ENCODE results near the gene PTPRN2.
"Not testable (repeated sequence)": the region's sequence is repeated elsewhere in the genome, so short reads cannot be mapped to it uniquely, and the experiment has no call there.

PTPRN2 gene

GRCh38 chr7:158053183-158053915, 534.3 kb downstream of the PTPRN2 start:
- no peak for DNase-seq

GRCh38 chr7:158052381-158053060, 535.1 kb downstream of the PTPRN2 start:
- DNase-seq: no peak

DNA sequence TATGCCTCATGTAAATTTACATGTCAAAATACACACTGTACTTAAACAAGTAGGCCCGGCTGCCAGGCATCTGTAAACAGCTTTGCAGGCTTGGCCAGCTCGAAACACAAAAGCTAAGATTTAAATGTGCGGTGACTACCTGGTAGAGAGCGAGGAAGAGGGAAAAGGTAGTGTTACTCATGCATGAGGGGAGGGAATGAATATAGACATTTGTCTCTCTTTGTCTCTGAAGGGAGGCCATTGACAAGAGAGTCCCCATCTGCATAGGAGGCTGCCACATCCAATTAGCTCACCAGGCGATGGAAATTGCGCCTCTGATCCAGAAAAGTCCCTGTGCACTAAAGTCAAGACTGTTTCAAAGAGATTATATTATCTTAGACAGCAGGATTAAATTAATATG, 535.8 kb downstream of the PTPRN2 start:
- DNase-seq: no peak

- DNase-seq: no peak
Observed at GRCh38 chr7:158050978-158051651, 536.5 kb downstream of the PTPRN2 start.

DNA sequence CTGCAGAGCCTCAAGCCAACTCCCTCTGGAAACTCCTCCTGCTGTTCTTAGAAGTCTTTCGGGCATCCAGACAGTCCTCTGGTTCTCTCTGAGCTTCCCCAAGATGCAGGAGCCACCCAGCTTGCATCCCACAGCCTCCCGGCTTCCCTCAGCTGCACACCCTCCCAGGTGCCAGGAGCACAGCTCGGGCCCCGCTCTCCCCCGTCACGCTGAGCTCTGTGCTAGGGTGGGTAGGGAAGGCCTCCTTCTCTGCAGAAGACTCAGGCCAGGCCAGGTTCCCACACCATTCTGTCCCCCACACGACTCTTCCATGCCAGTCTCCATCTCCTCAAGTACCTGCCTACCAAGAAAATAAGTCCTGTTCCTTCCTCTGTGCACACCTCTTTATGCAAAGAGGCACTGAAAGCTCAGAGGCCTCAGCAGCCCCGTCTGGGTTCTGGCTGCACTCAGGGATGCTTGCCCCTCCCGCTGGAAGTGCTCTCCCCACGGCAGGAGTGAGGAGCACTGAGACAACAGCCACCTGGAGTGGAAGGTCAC, 537.1 kb downstream of the PTPRN2 start:
- DNase-seq: no peak

GRCh38 chr7:158049271-158049670, 538.4 kb downstream of the PTPRN2 start:
- no peak for DNase-seq

DNA sequence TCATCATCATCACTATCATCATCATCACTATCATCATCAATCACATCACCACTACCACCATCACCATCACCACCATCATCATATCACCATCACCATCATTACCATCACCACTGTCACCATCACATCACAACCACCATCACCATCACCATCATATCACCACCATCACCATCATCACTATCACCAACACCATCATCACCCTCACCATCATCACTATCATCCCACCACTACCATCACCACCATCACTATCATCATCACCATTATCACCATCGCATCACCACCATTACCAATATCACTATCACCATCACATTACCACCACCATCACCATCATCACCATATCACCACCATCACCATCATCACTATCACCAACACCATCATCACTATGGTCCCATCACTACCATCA, 539.1 kb downstream of the PTPRN2 start:
- no peak for DNase-seq

- DNase-seq: no peak
Observed at GRCh38 chr7:158047391-158048059, 540.1 kb downstream of the PTPRN2 start.

- DNase-seq: not testable (repeated sequence)
Observed at GRCh38 chr7:158046246-158046645, 541.4 kb downstream of the PTPRN2 start.

- no peak for DNase-seq
Observed at GRCh38 chr7:158044482-158044823, 543.2 kb downstream of the PTPRN2 start.

- no peak for DNase-seq
Observed at GRCh38 chr7:158043551-158044481, 543.8 kb downstream of the PTPRN2 start.

- DNase-seq: no peak
Observed at GRCh38 chr7:158042156-158042880, 545.3 kb downstream of the PTPRN2 start.

GRCh38 chr7:158040199-158040598, 547.4 kb downstream of the PTPRN2 start:
- no peak for DNase-seq

GRCh38 chr7:158039270-158039669, 548.4 kb downstream of the PTPRN2 start:
- no peak for DNase-seq

DNA sequence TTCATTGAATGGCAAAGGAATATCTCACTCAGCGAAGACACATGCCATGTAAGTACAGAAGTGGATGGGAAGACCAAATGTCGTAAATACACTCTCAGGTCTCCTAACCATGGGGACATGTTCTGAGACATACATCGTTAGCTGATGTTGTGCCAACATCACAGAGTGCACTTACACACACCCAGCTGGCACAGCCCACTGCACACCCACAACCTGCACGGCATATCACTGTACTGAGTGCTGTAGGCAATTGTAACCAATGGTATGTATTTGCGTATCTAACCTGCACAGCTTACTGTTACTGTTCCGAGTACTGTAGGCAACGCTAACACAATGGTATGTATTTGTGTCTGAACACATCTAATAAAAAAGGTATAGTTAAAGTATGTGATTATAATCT, 550.4 kb downstream of the PTPRN2 start:
- no peak for DNase-seq

GRCh38 chr7:158035343-158035742, 552.3 kb downstream of the PTPRN2 start:
- DNase-seq: no peak

- no peak for DNase-seq
Observed at GRCh38 chr7:158034571-158034970, 553.1 kb downstream of the PTPRN2 start.

DNA sequence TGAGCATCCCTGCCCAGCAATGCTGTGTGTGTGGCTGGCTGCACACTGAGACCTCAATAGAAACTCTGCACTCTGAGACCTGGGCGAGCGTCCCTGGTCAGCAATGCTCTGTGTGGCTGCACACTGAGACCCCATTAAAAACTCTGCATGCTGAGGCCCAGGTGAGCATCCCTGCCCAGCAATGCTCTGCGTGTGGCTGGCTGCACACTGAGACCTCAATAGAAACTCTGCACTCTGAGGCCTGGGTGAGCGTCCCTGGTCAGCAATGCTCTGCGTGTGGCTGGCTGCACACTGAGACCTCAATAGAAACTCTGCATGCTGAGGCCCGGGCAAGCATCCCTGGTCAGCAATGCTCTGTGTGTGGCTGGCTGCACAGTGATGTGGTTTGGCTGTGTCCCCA, 553.7 kb downstream of the PTPRN2 start:
- not testable (repeated sequence) for DNase-seq

GRCh38 chr7:158033196-158033595, 554.4 kb downstream of the PTPRN2 start:
- no peak for DNase-seq

GRCh38 chr7:158032561-158033115, 555.0 kb downstream of the PTPRN2 start:
- DNase-seq: no peak

DNA sequence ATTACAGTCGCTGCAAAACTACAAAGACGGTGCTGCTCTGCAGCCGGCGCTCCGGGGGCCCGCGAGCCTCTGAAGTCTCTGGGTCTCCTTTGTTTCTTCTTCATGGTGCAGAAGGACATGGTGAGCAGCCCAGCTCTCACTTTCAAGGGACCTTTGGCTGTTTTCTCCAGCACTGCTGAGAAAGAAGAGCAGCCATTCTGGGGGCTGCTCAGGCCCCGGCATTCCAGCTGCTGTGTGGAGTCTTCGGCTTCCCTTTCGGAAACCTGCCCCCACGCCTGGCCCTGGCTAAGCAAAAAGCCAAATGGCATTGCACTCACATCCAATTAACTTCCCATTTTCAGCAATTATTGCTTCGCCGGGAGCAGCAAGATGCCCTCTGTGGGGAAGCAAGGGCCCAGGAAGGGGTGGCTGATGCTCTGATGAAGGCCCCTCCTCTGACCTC, 555.7 kb downstream of the PTPRN2 start:
- no peak for DNase-seq

Measured in stimulated activated CD4-positive, alpha-beta T cell treated with anti-CD3 and anti-CD28 coated beads, Interleukin-15, amount 100 ng/mL, for 24 hours (primary cell).